Glutamatergic neuron (in vitro differentiated cells): ENCODE measurements around the gene TEX29. TPM values are rescaled to one million over a fixed set of nuclear protein-coding genes. Genes with fewer than 3 reads are reported as not detected.

Experiments used
- DNase-seq: peaks from one replicate; pipeline ENCODE4 v3.0.0; 2022
- H3K27ac Mint-ChIP-seq: one replicate; pipeline ENCODE4 v1.8.0; 2020; ENCODE audit warnings: mild to moderate bottlenecking, mixed read lengths, inconsistent platforms; ENCODE audit not compliant: unreplicated experiment
- H3K27me3 Mint-ChIP-seq: one replicate; pipeline ENCODE4 v1.8.0; 2020; ENCODE audit warnings: mild to moderate bottlenecking, moderate library complexity, mixed read lengths, inconsistent platforms; ENCODE audit not compliant: unreplicated experiment
- H3K36me3 Mint-ChIP-seq: one replicate; pipeline ENCODE4 v1.8.0; 2020; ENCODE audit warnings: mild to moderate bottlenecking, mixed read lengths, inconsistent platforms; ENCODE audit not compliant: unreplicated experiment
- H3K4me1 Mint-ChIP-seq: one replicate; pipeline ENCODE4 v1.8.0; 2020; ENCODE audit warnings: mild to moderate bottlenecking, low read depth, mixed read lengths, inconsistent platforms; ENCODE audit not compliant: unreplicated experiment
- H3K4me3 Mint-ChIP-seq: one replicate; pipeline ENCODE4 v1.8.0; 2020; ENCODE audit warnings: mild to moderate bottlenecking, mixed read lengths, inconsistent platforms; ENCODE audit not compliant: unreplicated experiment
- H3K9me3 Mint-ChIP-seq: one replicate; pipeline ENCODE4 v1.8.0; 2020; ENCODE audit warnings: mild to moderate bottlenecking, moderate library complexity, mixed read lengths, inconsistent platforms; ENCODE audit not compliant: unreplicated experiment
- CTCF ChIP-seq: fragments of 200-600 bp; sonication (generic); IDR thresholded peaks from one replicate; pipeline ENCODE4 v1.5.0; 2021; ENCODE audit not compliant: partially characterized antibody, unreplicated experiment
- total RNA-seq: library from RNA; stranded (reverse); fragmentation: NEBNext Ultra II Directional; extraction: Animal tissue kit (Norgen Biotek cat#: 25700); gene quantifications from one replicate; pipeline ENCODE4 v1.2.1, GENCODE V29; 2021; ENCODE audit not compliant: unreplicated experiment

Gene TEX29
- total RNA-seq, 1 donor from 2014 or later: 0.64 TPM

GRCh38 chr13:111343186-111343805 is 22.9 kb downstream of the TEX29 start:
- peaks cover 2% of the 10 kb centered on the region for H3K9me3 Mint-ChIP-seq
- peaks cover 5% of the 10 kb centered on the region for H3K36me3 Mint-ChIP-seq
- no peak overlapping the region for H3K4me3 Mint-ChIP-seq
- TF ChIP-seq CTCF: no peak
- peaks cover 2% of the 10 kb centered on the region for H3K4me1 Mint-ChIP-seq
- no peak for DNase-seq
- peaks cover 1% of the 10 kb centered on the region for H3K27me3 Mint-ChIP-seq
- H3K27ac Mint-ChIP-seq: no peak overlapping the region

GRCh38 chr13:111344471-111345191 is 24.2 kb downstream of the TEX29 start:
- Mint-ChIP-seq H3K27ac (peak overlapping the region; percentile 43), H3K4me3 (peak overlapping the region; percentile 18), H3K36me3 (no peaks in the 10 kb centered on the region), H3K9me3 (peaks cover 2% of the 10 kb centered on the region), H3K27me3 (peaks cover 1% of the 10 kb centered on the region), H3K4me1 (peaks cover 2% of the 10 kb centered on the region)
- peak; percentile 67 for TF ChIP-seq CTCF
- DNase-seq: peak; percentile 70

GRCh38 chr13:111345682-111346081 is 25.2 kb downstream of the TEX29 start:
- Mint-ChIP-seq H3K4me1 (peaks cover 2% of the 10 kb centered on the region), H3K27ac (no peak overlapping the region), H3K27me3 (peaks cover 1% of the 10 kb centered on the region), H3K36me3 (no peaks in the 10 kb centered on the region), H3K4me3 (no peak overlapping the region), H3K9me3 (peaks cover 2% of the 10 kb centered on the region)
- no peak for TF ChIP-seq CTCF
- DNase-seq: no peak

- Mint-ChIP-seq H3K27ac (no peak overlapping the region), H3K4me3 (no peak overlapping the region), H3K36me3 (no peaks in the 10 kb centered on the region), H3K4me1 (peaks cover 2% of the 10 kb centered on the region), H3K9me3 (peaks cover 2% of the 10 kb centered on the region), H3K27me3 (peaks cover 1% of the 10 kb centered on the region)
- DNase-seq: no peak
- TF ChIP-seq CTCF: no peak
Observed at GRCh38 chr13:111346101-111346680, 25.7 kb downstream of the TEX29 start.

GRCh38 chr13:111347438-111347837 is 27.0 kb downstream of the TEX29 start:
- TF ChIP-seq CTCF: no peak
- Mint-ChIP-seq H3K9me3 (peaks cover 2% of the 10 kb centered on the region), H3K36me3 (no peaks in the 10 kb centered on the region), H3K27ac (no peak overlapping the region), H3K27me3 (peaks cover 1% of the 10 kb centered on the region), H3K4me3 (no peak overlapping the region), H3K4me1 (peaks cover 2% of the 10 kb centered on the region)
- no peak for DNase-seq
